Endothelial cell of hepatic sinusoid (primary cell): ENCODE results near the gene TOMM20.

ENCODE experiments used
- in situ Hi-C: cut with HindIII; loops from 2 replicates; pipeline ENCODE4 v1.10.0; 2017; ENCODE audit warnings: low sequenced_read_pairs

Gene TOMM20

DNA sequence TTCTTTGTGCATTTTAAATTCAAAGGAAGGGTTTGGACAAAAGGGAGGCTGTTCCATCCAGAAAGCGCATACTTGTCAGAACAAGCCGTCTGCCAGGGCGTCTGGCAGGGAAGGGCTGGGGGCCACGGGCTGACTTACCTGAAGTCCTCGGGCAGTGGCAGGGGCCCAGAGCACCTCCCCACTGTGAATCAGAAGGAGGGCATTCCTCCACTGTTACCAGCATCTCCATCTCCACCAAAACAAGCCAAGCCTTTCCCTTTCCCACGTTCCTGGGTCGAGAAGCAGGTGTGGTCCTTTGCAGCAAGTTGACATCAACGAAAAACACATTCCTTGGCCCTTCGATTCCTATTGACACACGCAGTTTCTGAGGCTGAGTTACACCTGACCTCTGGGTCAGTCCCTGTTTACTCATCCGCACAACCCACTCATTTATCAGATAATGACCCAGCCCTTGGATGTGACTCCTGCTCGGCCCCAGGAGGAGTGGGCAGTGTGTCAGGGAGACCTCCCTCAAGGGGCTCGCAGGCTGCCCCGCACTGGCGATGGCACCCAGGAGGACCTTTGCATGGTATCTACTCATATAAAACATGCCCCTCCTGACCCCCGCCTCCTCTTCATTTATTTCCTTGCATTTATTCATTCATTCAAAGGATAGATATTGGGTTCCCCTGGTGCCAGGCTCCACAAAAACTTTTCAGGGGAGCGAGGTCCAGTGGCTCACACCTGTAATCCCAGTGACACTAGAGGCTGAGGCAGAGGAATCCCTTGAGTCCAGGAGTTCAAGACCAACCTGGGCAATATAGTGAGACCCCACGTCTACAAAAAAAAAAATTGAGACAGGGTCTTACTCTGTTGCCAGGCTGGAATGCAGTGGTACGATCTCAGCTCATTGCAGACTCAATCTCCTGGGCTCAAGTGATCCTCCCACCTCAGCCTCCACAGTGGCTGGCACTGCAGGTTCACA lies 60.2 kb downstream of the TOMM20 start:
- in situ Hi-C loops = no loop called here

DNA sequence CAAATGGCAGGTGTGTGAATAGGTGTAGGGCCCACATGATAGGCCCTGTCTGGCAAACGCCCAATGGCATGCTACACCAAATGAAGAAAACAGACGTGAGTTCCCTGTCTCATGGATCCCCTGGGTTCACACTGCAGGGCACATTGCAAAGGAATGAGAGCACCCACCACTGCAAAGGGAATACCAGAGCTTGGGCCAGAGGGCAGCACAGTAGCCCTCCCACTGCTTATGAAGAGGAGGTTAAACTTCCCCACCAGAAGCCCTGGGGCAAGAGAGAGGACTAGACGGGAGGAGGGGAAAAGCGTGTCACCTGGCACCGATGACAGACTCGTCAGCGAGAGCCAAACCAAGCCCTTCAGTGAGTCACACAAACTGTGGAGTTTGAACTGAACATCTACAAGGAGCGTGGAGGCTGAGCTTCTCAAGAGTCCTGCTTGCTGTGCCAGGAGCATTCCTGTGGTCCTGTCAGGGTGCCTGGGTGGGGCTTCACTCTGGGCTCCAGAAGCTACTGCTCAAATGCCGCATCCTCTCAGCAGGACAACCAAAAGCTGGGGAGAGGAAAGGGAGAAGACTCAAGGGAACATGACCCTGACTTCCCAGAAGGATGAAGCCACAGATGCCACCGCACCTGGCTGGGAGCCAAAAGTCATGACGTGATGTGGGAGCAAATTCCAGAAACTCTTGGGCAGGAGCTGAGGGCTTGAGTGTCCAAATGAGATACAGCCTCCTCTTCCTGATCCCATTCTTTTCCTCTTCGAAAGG lies 61.1 kb downstream of the TOMM20 start:
- in situ Hi-C loops = no loop called here

DNA sequence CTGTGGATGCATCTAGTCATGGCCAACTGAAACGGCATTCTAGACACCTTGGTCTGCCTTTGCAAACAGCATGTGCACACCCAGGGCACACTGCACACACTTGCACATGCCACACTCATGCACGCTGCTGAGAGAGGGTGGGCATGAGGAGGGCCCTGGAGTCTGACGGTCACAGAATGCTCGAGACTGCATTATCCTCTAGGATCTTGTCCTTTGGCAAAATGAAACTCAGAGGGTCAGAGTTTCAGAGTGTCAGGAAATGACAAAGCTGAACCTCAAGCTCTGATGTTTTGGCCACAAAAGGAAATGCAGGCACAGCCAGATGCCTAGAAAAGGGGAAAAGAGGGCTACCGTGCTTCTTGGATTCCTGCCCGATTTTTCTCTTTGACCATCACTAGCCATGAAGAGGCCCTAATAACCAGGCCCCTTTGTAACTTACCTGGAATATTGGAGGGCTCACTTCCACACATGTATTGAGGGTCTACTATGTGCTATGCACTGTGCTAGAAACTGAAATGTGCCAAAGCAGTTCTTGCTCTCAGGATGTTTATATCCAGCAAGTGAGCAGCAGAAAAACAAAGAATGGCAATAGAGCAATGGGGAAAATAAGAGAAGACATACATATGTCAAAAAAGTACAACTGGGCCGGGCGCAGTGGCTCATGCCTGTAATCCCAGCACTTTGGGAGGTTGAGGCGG lies 65.4 kb downstream of the TOMM20 start:
- in situ Hi-C loops = no loop called here

DNA sequence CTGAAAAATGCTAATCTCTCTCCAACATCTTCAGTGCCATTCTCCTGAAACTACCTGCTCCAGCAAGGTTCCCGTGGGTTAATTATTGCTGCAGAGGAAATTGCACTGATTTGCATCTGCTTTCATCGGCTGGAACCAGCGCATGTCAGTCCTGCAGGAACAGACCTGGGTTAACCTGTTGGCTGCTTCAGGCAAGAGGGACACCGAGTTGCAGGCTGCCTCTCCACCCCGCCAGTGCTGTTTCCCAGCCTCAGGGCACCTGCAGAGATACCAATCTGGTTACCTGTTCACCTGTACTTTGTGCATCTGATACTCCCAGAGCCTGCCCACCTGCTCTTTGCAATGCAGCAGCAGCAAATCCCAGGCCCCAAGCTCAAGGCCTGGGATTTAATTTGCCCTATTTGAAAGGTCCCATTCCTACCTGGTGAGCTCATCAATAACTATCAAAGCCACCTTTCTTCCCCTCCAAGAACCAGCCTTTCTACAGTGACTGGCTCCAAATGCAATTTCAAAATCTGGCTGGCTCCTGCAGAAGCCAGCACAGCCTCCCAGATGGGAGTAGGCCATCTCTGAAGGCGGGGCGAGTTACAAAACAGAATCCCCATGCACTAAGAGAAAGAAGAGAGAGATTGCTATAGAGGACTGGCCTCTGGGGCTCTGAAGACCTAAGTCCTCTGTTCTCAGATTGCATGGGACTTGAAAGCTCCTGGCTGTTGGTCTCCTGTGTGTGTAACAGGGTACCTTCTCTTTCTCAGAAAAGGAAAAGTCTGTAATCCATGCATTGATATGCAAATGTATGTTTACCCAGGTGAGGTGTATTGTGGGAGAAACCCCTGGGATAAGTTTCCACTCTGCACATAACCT lies 67.8 kb downstream of the TOMM20 start:
- in situ Hi-C loops = no loop called here
